WTC11 (cell line): Measurements from ENCODE around the gene SMTN.

ENCODE experiments used
- CBFB ChIP-seq: sonication (generic); formaldehyde crosslinking; IDR thresholded peaks from 2 replicates; pipeline ENCODE4 v1.8.1; 2022; ENCODE audit warnings: mild to moderate bottlenecking, low read depth, missing genetic modification reagents
- ETV6 ChIP-seq: sonication (generic); formaldehyde crosslinking; IDR thresholded peaks from 2 replicates; pipeline ENCODE4 v1.8.1; 2022; ENCODE audit warnings: mild to moderate bottlenecking, missing genetic modification reagents
- MYBL2 ChIP-seq: sonication (generic); formaldehyde crosslinking; IDR thresholded peaks from 2 replicates; pipeline ENCODE4 v1.8.1; 2023; ENCODE audit warnings: mild to moderate bottlenecking, moderate library complexity, missing genetic modification reagents
- NR3C1 ChIP-seq: sonication (generic); formaldehyde crosslinking; conservative IDR thresholded peaks from 2 replicates; pipeline ENCODE4 v1.8.1; 2023; ENCODE audit warnings: low read depth, mild to moderate bottlenecking, missing genetic modification reagents
- RELA ChIP-seq: sonication (generic); formaldehyde crosslinking; IDR thresholded peaks from 2 replicates; pipeline ENCODE4 v1.8.1; 2022; ENCODE audit warnings: missing genetic modification reagents, mild to moderate bottlenecking, borderline replicate concordance
- STAT6 ChIP-seq: sonication (generic); formaldehyde crosslinking; conservative IDR thresholded peaks from 2 replicates; pipeline ENCODE4 v1.8.1; 2023; ENCODE audit warnings: mild to moderate bottlenecking, low read depth, missing genetic modification reagents, moderate library complexity
- TEAD4 ChIP-seq: sonication (generic); formaldehyde crosslinking; IDR thresholded peaks from 2 replicates; pipeline ENCODE4 v1.8.0; 2022; ENCODE audit warnings: mild to moderate bottlenecking, missing genetic modification reagents
- ZBTB21 ChIP-seq: sonication (generic); formaldehyde crosslinking; IDR thresholded peaks from 2 replicates; pipeline ENCODE4 v1.8.1; 2023; ENCODE audit warnings: mild to moderate bottlenecking, missing genetic modification reagents, borderline replicate concordance
- TF ChIP-seq, protein P1 (sequence below): fragments of 200-600 bp; IDR thresholded peaks from 2 replicates; pipeline ENCODE4 v1.8.0; 2022; ENCODE audit warnings: antibody characterized with exemption
- TF ChIP-seq, protein P2 (sequence below): sonication (generic); formaldehyde crosslinking; IDR thresholded peaks from 2 replicates; pipeline ENCODE4 v1.8.0; 2022; ENCODE audit warnings: mild to moderate bottlenecking, missing genetic modification reagents
- TF ChIP-seq, protein P3 (sequence below): sonication (generic); formaldehyde crosslinking; IDR thresholded peaks from 2 replicates; pipeline ENCODE4 v1.8.0; 2022; ENCODE audit warnings: mild to moderate bottlenecking, missing genetic modification reagents
- TF ChIP-seq, protein P4 (sequence below): sonication (generic); formaldehyde crosslinking; IDR thresholded peaks from 2 replicates; pipeline ENCODE4 v1.8.1; 2023; ENCODE audit warnings: mild to moderate bottlenecking, missing genetic modification reagents, moderate library complexity
- TF ChIP-seq, protein P5 (sequence below): sonication (generic); formaldehyde crosslinking; conservative IDR thresholded peaks from 2 replicates; pipeline ENCODE4 v1.8.1; 2022; ENCODE audit warnings: mild to moderate bottlenecking, missing genetic modification reagents

DNA sequence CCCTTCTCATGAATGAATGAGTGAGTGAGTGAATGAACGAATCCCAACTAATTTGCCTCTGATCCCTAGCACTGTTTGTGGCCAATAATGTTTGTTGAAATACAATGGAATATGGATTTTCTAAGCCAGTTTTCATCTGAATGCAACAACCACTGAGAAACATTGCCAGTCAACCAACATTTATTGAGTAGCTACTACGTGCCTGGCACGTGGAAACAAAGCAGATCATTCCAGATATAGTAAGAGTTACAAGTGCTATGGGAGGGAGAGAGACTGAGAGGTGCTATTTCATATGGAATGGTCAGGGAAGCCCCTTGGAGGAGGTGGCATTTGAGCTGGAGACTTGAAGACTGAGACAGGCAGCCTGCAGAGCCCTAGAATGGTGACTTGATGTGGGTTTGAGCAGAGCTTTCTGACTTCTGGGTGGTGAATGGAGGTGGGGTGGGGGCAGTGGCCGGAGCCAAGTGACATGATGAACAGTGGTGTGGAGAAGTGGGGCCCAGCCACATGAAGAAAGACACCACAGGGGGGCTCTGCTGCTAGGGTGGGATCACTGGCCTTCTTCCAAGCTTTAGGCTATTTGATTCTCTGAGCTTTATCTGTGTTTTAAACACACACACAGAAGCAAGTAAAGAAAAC is 35.1 kb upstream of the SMTN start:
- TF ChIP-seq, protein P1, sequence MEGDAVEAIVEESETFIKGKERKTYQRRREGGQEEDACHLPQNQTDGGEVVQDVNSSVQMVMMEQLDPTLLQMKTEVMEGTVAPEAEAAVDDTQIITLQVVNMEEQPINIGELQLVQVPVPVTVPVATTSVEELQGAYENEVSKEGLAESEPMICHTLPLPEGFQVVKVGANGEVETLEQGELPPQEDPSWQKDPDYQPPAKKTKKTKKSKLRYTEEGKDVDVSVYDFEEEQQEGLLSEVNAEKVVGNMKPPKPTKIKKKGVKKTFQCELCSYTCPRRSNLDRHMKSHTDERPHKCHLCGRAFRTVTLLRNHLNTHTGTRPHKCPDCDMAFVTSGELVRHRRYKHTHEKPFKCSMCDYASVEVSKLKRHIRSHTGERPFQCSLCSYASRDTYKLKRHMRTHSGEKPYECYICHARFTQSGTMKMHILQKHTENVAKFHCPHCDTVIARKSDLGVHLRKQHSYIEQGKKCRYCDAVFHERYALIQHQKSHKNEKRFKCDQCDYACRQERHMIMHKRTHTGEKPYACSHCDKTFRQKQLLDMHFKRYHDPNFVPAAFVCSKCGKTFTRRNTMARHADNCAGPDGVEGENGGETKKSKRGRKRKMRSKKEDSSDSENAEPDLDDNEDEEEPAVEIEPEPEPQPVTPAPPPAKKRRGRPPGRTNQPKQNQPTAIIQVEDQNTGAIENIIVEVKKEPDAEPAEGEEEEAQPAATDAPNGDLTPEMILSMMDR = no peak
- TF ChIP-seq, protein P2, sequence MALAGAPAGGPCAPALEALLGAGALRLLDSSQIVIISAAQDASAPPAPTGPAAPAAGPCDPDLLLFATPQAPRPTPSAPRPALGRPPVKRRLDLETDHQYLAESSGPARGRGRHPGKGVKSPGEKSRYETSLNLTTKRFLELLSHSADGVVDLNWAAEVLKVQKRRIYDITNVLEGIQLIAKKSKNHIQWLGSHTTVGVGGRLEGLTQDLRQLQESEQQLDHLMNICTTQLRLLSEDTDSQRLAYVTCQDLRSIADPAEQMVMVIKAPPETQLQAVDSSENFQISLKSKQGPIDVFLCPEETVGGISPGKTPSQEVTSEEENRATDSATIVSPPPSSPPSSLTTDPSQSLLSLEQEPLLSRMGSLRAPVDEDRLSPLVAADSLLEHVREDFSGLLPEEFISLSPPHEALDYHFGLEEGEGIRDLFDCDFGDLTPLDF (CRISPR knock-in tag) = no peak
- no peak for TF ChIP-seq NR3C1 (CRISPR knock-in tag)
- no peak for TF ChIP-seq TEAD4 (CRISPR knock-in tag)
- no peak for TF ChIP-seq ZBTB21 (CRISPR knock-in tag)
- no peak for TF ChIP-seq CBFB (CRISPR knock-in tag)
- TF ChIP-seq, protein P3, sequence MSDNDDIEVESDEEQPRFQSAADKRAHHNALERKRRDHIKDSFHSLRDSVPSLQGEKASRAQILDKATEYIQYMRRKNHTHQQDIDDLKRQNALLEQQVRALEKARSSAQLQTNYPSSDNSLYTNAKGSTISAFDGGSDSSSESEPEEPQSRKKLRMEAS (CRISPR knock-in tag) = no peak
- TF ChIP-seq, protein P4, sequence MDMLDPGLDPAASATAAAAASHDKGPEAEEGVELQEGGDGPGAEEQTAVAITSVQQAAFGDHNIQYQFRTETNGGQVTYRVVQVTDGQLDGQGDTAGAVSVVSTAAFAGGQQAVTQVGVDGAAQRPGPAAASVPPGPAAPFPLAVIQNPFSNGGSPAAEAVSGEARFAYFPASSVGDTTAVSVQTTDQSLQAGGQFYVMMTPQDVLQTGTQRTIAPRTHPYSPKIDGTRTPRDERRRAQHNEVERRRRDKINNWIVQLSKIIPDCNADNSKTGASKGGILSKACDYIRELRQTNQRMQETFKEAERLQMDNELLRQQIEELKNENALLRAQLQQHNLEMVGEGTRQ = no peak
- TF ChIP-seq RELA (CRISPR knock-in tag) = no peak
- TF ChIP-seq, protein P5, sequence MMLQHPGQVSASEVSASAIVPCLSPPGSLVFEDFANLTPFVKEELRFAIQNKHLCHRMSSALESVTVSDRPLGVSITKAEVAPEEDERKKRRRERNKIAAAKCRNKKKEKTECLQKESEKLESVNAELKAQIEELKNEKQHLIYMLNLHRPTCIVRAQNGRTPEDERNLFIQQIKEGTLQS (CRISPR knock-in tag) = no peak
- no peak for TF ChIP-seq ETV6
- TF ChIP-seq STAT6 (CRISPR knock-in tag) = no peak
- TF ChIP-seq MYBL2 (CRISPR knock-in tag) = no peak
